Measurements from ENCODE around the gene MEX3A.
"Not testable (repeated sequence)": the region's sequence is repeated elsewhere in the genome, so short reads cannot be mapped to it uniquely, and the experiment has no call there.

- TF ChIP-seq POLR2A (IDR thresholded peaks at IDR 0.05; ENCODE audit: low read depth, low read length); POLR2AphosphoS5 (IDR thresholded peaks at IDR 0.05; ENCODE audit: low read depth, low read length); TAF1 (IDR thresholded peaks at IDR 0.05; ENCODE audit: borderline replicate concordance, low read depth, low read length): not testable (repeated sequence)
Observed at GRCh38 chr1:156071332-156071816, 10.9 kb downstream of the MEX3A start.

Measured in GM12892 (cell line).